T-helper 1 cell treated with Interleukin-12 subunit alpha and Interleukin-12 subunit beta and Interleukin-4 antibody, amounts not matched to agents 30 μg/mL and 1 μg/mL, for 36 hours (primary cell): Measurements from ENCODE around the gene DAGLA.
"Not testable (repeated sequence)": the region's sequence is repeated elsewhere in the genome, so short reads cannot be mapped to it uniquely, and the experiment has no call there.

ENCODE experiments used
- H3K27ac Mint-ChIP-seq: one replicate; pipeline ENCODE4 v1.8.0; 2021; ENCODE audit warnings: mild to moderate bottlenecking, mixed read lengths
- H3K27me3 Mint-ChIP-seq: one replicate; pipeline ENCODE4 v1.8.0; 2021; ENCODE audit warnings: low read depth, mixed read lengths
- H3K36me3 Mint-ChIP-seq: one replicate; pipeline ENCODE4 v1.8.0; 2021; ENCODE audit warnings: low read depth, mixed read lengths
- H3K4me1 Mint-ChIP-seq: one replicate; pipeline ENCODE4 v1.8.0; 2021; ENCODE audit warnings: low read depth, mixed read lengths
- H3K4me3 Mint-ChIP-seq: one replicate; pipeline ENCODE4 v1.8.0; 2021; ENCODE audit warnings: mild to moderate bottlenecking, moderate library complexity, mixed read lengths
- H3K9me3 Mint-ChIP-seq: one replicate; pipeline ENCODE4 v1.8.0; 2021; ENCODE audit warnings: mixed read lengths

DAGLA gene

DNA sequence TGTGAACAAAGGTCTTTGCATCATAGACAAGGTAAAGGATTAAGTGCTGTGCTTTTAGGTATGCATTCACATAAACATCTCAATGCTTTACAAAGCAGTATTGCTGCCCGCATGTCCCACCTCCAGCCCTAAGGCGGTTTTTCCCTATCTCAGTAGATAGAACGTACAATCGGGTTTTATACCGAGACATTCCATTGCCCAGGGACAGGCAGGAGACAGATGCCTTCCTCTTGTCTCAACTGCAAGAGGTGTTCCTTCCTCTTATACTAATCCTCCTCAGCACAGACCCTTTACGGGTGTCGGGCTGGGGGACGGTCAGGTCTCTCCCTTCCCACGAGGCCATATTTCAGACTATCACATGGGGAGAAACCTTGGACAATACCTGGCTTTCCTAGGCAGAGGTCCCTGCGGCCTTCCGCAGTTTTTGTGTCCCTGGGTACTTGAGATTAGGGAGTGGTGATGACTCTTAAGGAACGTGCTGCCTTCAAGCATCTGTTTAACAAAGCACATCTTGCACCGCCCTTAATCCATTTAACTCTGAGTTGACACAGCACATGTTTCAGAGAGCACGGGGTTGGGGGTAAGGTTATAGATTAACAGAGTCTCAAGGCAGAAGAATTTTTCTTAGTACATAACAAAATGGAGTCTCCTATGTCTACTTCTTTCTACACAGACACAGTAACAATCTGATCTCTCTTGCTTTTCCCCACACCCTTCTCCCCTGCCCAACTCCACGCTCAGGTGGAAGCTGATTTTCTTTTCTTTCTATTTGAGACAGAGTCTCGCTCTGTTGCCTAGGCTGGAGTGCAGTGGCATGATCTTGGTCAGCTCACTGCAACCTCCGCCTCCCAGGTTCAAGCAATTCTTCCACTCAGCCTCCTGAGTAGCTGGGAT is 24.7 kb upstream of the DAGLA start:
- peaks cover 11% of the 10 kb centered on the region for H3K27me3 Mint-ChIP-seq
- H3K36me3 Mint-ChIP-seq, H3K4me3 Mint-ChIP-seq, H3K27ac Mint-ChIP-seq, H3K9me3 Mint-ChIP-seq, H3K4me1 Mint-ChIP-seq: not testable (repeated sequence)

DNA sequence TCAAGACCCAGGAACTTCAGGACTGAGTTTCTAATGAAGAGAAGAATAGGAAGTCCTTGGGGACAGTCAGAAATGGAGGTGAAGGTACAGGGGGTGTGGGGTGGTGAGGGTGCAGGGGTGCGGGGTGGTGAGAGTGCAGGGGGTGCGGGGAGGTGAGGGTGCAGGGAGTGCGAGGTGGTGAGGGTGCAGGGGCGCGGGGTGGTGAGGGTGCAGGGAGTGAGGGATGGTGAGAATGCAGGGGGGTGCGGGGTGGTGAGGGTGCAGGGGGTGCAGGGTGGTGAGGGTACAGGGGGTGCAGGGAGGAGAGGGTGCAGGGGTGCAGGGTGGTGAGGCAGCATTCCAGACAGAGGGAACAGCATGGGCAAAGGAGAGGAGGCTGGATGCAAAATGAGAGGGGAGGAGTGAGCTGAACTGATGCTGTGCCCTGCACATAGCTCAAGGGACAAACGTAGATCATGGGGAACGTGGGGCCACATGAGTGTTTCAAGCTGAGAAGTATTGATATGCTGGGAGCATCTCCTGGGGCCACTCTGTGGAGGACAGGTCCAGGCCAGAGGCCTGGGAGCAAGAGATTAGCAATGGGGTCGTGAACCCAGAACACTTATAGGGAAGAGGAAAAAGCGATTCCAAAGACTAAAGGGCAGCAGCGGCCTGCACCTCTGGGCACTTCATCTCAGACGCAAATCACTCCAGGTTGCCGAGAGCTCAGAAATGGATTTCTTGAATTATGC is 23.7 kb upstream of the DAGLA start:
- no peaks in the 10 kb centered on the region for H3K9me3 Mint-ChIP-seq
- H3K4me1 Mint-ChIP-seq = no peaks in the 10 kb centered on the region
- no peak overlapping the region for H3K27ac Mint-ChIP-seq
- no peak overlapping the region for H3K4me3 Mint-ChIP-seq
- H3K36me3 Mint-ChIP-seq = no peaks in the 10 kb centered on the region
- peaks cover 11% of the 10 kb centered on the region for H3K27me3 Mint-ChIP-seq

DNA sequence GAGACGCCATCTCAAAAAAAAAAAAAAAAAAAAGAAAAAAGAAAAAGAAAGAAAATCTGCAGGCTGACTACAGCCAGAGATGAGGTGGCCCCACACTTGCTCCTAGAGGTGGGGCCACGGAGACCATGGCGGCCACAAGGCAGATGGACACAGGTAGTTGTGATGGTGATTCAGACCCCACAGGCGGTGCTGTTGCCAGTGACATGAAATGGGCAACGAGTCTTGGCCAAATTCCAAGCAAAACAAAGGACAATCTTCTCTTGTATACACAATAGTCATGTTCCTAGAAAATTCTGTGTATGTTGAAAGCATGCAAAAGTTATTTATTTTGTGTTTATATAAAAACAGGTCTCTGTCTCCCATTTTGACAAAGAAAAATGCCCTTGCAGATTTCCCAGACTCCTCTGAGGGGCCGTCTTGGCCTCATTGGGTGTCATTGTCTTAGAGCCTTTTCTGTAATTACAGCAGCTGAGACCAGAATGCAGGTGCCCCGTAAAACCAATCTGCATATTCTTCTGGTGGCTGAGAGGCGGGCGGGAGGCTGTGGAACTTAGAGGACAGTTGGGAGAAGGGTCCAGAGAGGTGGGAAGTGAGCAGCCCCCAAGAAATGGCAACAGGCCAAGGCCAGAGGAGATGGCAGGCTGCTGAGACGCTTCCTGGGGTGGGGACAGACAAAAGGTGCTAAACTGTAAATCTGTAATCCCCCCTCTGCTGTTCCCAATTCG is 22.5 kb upstream of the DAGLA start:
- Mint-ChIP-seq H3K27me3 (peaks cover 11% of the 10 kb centered on the region), H3K27ac (no peak overlapping the region)

GRCh38 chr11:61659413-61660196 is 20.6 kb upstream of the DAGLA start:
- Mint-ChIP-seq H3K27ac (no peak overlapping the region), H3K4me1 (no peaks in the 10 kb centered on the region), H3K36me3 (no peaks in the 10 kb centered on the region), H3K9me3 (no peaks in the 10 kb centered on the region), H3K27me3 (no peaks in the 10 kb centered on the region), H3K4me3 (no peak overlapping the region)

More for the DNA sequence above, 22.5 kb upstream of the DAGLA start:
- Mint-ChIP-seq H3K4me3 (no peak overlapping the region), H3K4me1 (no peaks in the 10 kb centered on the region), H3K9me3 (no peaks in the 10 kb centered on the region), H3K36me3 (no peaks in the 10 kb centered on the region)

DNA sequence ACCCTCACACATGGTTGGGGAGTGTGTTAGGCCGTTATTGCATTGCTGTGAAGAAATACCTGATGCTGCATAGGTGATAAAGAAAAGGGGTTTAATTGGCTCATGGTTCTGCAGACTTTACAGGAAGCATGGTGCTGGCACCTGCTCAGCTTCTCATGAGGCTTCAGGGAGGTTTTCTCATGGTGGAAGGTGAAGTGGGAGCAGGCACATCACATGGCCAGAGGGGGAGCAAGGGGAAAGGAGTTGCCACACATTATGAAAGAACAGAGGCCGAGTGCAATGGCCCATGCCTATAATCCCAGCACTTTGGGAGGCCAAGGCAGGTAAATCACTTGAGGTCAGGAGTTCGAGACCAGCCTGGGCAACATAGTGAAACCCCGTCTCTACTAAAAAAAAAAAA is 19.2 kb upstream of the DAGLA start:
- not testable (repeated sequence) for H3K4me1 Mint-ChIP-seq, H3K27ac Mint-ChIP-seq, H3K27me3 Mint-ChIP-seq, H3K4me3 Mint-ChIP-seq, H3K9me3 Mint-ChIP-seq, H3K36me3 Mint-ChIP-seq

DNA sequence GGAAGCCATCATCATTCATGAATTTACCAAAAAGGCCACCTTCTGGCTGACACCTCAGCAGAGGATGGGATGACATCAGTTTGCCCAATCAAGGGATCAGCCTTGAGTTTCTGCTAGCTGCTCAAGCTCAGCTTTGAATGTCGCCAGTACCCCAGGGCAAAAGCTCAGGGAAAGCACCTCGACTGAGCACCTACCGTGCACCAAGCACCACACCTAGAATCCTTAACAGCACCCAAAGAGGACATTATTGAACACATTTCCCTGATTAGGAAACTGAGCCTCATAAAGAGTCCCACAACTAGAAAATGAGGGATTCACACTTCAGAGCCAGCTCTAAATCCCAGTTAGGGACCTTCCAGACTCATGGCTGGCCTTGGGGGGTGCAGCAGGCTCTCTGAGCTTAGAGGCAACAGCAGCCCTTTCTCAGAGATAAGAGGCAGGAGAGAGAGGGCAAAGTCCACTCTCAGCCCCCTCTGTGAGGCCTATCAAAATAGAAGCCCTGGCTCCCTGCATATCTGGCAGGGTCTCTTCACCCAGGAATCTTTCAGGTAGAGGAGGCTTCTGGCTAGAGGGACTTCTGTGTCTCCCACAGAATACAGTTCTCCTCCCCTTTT is 13.4 kb upstream of the DAGLA start:
- no peak overlapping the region for H3K4me3 Mint-ChIP-seq
- H3K36me3 Mint-ChIP-seq = no peaks in the 10 kb centered on the region
- no peak overlapping the region for H3K27ac Mint-ChIP-seq
- no peaks in the 10 kb centered on the region for H3K4me1 Mint-ChIP-seq
- H3K9me3 Mint-ChIP-seq = no peaks in the 10 kb centered on the region
- peaks cover 9% of the 10 kb centered on the region for H3K27me3 Mint-ChIP-seq

DNA sequence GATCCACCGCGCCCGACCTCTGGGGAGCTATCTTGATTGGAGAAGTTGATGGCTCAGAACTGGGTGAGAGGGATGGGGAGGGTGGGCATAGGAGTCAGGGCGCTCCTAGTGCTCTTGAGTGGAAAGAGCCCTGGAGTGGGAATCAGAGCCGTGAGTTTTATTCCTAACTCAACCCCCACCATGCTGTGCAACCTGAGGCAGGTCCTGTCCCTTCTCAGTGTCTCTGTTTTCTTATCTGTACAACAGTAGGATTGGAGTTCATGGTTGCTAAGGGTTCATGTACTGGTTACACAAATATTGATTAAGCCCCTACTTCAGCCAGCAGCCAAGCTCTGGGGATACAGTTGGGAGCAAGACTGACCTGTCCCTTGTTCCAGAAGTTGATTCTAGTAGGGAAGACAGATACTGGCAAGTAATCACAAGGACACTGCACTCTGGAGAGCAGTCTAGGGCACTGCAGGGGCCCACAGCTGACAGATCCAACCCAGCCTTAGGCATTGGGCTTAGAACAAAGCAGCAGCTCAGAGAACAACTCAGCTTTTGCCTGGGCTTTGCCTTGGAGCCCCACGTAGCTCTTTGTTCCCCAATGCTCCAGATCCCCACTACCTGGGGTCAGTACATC is 12.4 kb upstream of the DAGLA start:
- H3K27me3 Mint-ChIP-seq = peaks cover 13% of the 10 kb centered on the region
- no peak overlapping the region for H3K27ac Mint-ChIP-seq
- no peaks in the 10 kb centered on the region for H3K4me1 Mint-ChIP-seq
- no peak overlapping the region for H3K4me3 Mint-ChIP-seq
- no peaks in the 10 kb centered on the region for H3K36me3 Mint-ChIP-seq
- no peaks in the 10 kb centered on the region for H3K9me3 Mint-ChIP-seq

DNA sequence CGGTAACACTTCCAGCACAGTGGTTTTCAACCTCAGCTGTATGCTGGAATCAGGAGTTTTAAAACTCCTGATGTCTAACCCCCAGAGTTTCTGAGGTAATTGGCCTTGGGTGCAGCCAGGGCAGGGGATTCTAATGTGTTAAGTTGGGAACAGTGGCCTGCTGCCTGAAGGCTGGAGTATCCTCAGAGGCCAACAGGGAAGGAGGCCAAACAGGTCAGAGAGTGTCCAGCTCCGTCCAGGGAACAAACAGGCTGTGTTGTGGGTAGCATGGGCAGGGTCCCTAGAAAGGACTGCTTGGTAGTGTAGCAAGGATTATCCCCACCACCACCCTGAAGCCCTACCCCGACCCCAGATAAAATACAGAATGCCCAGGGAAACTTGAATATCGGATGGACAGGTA is 10.8 kb upstream of the DAGLA start:
- Mint-ChIP-seq H3K4me1 (no peaks in the 10 kb centered on the region), H3K9me3 (no peaks in the 10 kb centered on the region), H3K36me3 (no peaks in the 10 kb centered on the region), H3K4me3 (no peak overlapping the region), H3K27me3 (peaks cover 25% of the 10 kb centered on the region), H3K27ac (no peak overlapping the region)

GRCh38 chr11:61670626-61671025 is 9.6 kb upstream of the DAGLA start:
- no peak overlapping the region for H3K27ac Mint-ChIP-seq

DNA sequence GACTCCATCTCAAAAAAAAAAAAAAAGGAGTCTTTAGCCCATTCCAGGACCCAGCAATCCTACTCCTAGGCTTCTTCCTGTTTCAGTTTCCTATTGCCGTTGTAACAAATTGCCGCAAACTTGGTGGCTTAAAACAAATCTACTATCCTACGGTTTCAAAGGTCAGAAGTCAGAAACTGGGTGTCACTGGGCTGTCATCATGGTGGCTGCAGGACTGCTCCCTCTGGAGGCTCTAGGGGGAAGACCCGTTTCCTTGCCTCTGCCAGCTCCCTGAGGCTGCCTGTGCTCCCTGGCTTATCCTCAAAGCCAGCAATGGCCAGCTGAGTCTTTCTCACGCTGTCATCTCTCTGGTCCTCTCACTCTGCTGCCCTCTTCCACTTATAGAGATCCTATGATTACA is 8.7 kb upstream of the DAGLA start:
- H3K4me1 Mint-ChIP-seq = no peaks in the 10 kb centered on the region
- no peaks in the 10 kb centered on the region for H3K9me3 Mint-ChIP-seq
- no peak overlapping the region for H3K27ac Mint-ChIP-seq
- H3K27me3 Mint-ChIP-seq = peaks cover 38% of the 10 kb centered on the region
- H3K36me3 Mint-ChIP-seq = no peaks in the 10 kb centered on the region
- no peak overlapping the region for H3K4me3 Mint-ChIP-seq

More at GRCh38 chr11:61670626-61671025, 9.6 kb upstream of the DAGLA start:
- Mint-ChIP-seq H3K4me3 (no peak overlapping the region), H3K36me3 (no peaks in the 10 kb centered on the region), H3K4me1 (no peaks in the 10 kb centered on the region), H3K9me3 (no peaks in the 10 kb centered on the region), H3K27me3 (peaks cover 30% of the 10 kb centered on the region)

DNA sequence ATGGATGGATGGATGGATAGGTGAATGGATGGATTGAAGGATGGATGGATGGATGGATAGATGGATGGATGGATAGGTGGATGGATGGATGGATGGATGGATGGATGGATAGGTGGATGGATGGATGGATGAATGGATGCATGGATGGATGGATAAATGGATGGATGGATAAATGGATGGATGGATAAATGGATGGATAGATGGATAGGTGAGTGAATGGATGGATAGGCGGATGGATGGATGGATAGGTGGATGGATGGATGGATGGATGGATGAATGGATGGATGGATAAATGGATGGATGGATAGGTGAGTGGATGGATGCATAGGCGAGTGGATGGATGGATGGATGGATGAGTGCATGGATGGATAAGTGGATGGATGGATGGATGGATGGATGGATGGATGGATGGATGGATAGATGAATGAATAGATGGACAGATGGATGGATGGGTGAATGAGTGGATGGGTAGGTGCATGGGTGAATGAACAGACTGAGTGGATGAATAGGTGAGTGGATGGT is 6.2 kb upstream of the DAGLA start:
- peaks cover 53% of the 10 kb centered on the region for H3K27me3 Mint-ChIP-seq
- H3K4me1 Mint-ChIP-seq, H3K36me3 Mint-ChIP-seq, H3K9me3 Mint-ChIP-seq, H3K4me3 Mint-ChIP-seq, H3K27ac Mint-ChIP-seq: not testable (repeated sequence)

GRCh38 chr11:61675826-61676225 is 4.4 kb upstream of the DAGLA start:
- H3K36me3 Mint-ChIP-seq = no peaks in the 10 kb centered on the region
- peaks cover 51% of the 10 kb centered on the region for H3K27me3 Mint-ChIP-seq
- H3K4me3 Mint-ChIP-seq = no peak overlapping the region
- H3K27ac Mint-ChIP-seq = no peak overlapping the region
- H3K9me3 Mint-ChIP-seq = no peaks in the 10 kb centered on the region
- H3K4me1 Mint-ChIP-seq = no peaks in the 10 kb centered on the region

DNA sequence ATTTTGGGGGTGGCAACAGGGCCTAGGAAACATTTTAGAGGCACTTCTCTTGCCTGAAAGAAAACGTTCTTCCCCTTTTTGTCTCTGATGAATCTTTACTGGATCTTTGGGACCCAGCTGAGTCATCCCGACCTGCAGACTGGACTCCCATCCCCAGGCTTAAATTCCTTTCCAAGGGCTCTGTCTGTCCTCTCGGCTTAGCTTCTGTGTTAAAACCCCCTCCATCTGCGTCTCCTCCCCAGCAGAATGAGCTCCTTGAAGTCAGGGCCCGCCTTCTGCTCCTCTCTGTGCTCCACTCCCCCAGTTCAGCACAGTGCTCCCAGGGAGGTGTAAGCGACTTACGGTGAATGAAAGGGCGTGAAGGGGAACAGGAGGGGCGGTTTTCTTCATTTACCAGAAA is 895 bp upstream of the DAGLA start:
- Mint-ChIP-seq H3K36me3 (no peaks in the 10 kb centered on the region), H3K4me1 (no peaks in the 10 kb centered on the region), H3K9me3 (no peaks in the 10 kb centered on the region), H3K4me3 (peak overlapping the region; percentile 4), H3K27me3 (peaks cover 34% of the 10 kb centered on the region), H3K27ac (no peak overlapping the region)
